Ammon's horn (tissue), 1 donor: ENCODE results near the gene ROBO2.

Experiments used
- DNase-seq: peaks from one replicate; pipeline ENCODE4 v3.0.0-alpha.2; 2016; ENCODE audit warnings: low spot score

The ROBO2 gene

DNA sequence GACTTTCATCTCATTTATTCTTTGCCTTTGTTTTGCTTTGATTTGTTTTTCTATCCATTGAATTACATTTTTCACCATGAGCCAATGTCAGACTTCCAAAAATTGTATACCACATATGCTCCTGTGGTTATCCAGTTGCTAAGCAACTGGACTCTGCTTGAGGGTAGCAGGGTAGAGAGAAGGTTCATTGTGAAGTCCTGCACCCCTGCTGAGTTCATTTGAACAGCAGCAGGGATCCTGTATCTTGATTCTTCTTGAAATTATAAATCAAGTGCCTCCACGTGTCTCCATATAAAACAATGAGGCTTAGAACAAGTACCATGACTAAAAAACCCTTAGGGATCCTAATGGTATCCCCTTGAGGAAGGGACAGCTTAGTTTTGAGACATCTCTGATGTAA, 449.3 kb downstream of the ROBO2 start:
- no peak for DNase-seq

DNA sequence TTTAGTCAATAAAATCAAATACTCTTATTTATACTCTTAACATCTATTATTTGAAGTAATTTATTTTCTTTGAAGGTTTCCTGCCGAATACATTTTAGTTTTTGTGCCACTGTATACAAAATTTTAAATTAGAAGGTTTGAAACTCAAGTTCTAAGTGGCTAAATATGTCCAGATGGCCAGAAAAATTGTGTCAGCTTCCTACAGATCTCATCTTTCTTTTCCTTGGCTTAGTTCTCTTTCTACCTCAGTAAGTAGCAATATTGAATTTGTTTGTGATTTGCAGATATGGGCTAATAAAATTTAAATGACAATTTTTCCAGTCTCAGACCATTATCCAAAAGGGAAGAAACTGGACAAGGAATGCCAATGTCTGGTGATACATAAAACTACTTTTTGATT, 452.1 kb downstream of the ROBO2 start:
- DNase-seq = no peak

DNA sequence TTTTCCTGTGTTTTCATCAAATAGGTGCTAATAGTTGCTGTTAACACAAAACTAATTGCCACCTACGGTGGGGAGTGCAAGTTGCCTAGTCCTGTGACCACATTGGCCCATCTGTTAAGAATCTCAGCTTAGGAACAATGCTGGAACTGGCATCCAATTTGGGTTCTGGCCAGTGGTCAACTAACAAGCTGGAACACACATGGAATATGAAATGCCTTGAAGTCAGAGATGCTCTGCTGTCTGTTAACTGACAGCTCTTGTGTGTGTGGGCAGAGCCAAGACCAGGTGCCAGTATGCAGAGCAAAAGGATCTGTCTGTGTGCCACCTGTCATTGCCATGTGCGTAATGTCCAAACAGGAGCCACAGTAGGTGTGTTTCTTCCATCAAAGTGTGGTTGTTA, 460.8 kb downstream of the ROBO2 start:
- no peak for DNase-seq

DNA sequence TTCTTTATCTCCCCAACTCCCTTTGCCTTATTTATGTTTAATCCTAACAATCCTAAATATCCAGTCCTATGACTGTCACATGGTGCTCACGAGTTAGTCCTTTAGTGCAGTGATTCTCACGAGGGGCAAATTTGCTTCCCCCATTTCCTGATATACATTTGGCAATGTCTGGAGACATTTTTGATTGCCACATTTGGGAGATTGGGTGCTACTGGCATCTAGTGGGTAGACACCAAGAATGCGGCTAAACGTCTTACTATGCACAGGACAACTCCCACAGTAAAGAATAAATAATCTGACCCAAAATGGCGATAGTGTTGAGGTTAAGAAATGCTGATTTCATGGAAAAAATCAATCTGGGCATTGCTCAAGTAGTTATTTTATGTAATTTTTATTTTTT, 466.5 kb downstream of the ROBO2 start:
- no peak for DNase-seq

DNA sequence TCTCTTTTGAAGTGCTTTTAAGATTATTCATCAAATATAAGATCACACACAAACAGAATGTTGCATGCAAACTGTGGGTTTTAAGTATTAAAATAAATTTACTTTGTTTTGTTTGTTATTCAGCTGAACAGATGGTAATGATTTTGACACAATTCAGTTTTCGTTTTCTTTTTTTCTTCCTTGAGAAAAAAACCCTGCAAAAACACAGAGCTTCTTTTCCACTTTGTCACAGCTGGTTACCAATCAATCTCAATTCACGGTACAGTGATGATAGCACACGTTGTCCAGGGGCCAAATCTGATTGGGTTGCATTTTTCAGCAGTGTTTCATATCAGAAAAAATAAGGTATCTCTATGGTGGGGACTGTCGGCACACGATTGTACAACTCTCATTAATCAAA, 473.6 kb downstream of the ROBO2 start:
- DNase-seq = no peak

DNA sequence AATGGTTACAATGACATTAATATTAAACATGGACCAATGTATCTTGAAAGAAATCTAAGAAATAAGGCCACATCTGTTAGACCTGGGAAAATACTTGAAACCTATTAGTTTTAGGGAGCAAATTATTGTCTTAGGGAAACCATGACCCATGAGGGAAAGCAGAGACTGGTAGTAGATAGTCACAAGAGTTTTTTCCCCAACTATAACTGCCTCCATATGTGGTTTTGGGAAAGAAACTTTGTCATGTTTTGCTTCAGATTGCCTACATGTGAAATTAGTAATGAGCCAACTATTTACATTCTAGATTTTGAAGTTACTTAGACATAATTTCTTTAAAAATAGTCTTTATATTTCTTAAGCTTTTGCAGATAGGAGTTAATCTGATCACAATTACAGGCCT, 474.9 kb downstream of the ROBO2 start:
- no peak for DNase-seq

DNA sequence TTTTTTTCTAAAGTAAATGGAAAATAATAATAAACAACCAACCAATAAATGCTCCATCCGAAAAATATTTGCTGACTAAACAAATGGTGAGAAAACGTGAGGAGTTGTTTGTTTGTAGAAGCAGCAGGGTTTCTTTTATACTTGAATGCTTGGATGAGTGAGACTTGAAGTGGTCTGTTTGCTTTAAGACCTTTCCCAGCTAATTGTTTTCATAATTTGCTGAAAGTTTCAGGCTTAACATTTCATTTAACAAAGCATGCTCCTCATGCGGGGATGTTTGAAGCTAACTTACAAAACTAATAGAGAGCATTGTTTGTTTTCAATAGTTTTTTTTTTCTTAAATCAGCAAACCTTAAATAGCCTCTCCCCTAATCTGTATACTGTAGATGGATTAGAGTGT, 484.6 kb downstream of the ROBO2 start:
- DNase-seq = no peak

DNA sequence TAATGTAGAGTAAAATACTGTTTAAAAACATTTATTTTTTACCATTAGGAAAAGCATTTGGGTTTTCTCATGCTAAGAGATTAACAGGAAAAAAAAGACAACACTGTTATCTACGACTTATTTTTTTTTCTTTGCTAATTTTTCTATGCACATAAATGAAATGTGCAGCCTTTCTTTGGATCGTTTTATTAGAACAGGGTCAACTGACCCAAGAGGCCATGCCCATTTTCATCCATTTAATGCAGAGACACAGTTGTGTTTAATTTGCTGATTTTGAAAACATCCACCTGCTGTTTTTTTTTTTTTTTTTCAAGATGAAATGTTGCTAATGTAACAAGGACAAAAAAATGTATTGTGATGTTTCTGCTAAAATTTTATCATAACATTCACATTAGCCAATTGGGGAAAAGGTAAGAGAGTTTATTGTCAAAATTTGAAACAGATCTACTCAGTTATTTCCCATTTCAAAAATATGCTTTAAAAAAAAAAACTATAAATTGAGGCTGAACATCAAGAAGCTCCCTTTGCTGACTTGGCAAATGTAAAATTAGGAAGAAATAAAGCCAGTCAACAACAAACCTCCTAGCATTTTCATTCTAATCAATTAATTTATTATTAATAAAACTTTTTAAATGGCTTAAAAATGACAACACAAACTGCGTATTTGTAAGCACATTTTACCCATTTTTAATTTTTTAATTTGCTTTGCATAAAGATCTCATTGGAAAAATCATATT, 485.2 kb downstream of the ROBO2 start:
- DNase-seq = no peak

DNA sequence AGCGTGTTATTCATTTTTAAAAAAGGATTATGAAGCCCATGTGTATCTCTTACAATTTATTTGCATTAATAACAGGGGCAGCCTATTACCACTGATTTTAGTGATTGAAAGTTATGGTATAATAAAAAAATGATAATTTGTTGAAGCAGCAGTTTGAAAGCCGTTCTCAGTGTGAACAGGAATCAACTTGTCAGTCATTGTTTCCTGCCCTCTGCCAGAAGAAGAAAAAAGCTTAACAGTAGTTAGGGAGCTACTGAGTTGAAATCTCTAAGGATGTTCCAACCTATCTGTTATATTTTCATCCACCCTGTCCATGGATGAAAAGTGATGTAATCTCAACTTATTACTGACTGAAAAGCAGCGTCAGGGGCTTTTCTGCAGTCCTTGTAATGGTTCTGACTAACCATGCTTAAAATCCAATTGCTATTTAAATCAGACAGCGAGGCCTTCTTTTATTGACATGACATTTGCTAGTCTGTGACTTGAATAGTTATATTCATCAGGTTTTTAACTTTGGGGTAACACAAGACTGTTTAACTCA, 486.7 kb downstream of the ROBO2 start:
- DNase-seq = no peak

DNA sequence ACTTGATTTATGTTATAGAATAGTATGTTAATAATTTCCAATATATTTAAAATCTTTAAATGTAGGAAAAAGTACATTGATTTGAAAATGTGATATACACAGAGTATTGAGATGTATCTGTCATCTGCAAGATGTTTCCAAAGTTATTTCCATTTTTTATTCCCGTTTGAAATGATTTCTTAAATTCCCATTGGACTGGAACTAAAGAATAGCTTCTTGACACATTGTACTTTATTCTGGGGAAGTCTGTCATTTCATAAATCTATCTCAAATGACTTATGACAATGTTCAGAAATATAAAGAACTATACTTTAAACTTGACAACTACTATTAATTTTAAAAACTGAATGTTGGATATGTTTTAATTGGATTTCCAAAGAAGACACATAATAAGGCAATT, 489.6 kb downstream of the ROBO2 start:
- DNase-seq = no peak

DNA sequence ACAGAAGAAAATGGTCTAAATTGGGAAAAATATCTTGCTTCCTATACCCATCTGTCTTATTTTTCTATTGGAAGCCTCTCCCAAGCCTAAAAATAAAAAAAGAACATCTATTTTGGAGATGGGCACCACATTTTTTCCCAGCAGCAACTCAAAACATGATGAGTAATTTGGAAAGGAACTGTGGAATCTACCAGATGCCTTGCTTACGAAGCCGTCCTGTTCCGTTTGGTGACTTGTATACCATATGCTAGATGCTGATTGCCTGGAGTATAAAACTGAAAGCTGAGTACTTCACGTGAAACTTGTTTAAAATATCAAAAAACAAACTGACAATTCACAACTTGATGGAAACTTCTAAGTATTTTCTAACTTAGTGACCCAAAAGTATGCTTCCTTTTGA, 491.0 kb downstream of the ROBO2 start:
- peak; percentile 67 for DNase-seq

DNA sequence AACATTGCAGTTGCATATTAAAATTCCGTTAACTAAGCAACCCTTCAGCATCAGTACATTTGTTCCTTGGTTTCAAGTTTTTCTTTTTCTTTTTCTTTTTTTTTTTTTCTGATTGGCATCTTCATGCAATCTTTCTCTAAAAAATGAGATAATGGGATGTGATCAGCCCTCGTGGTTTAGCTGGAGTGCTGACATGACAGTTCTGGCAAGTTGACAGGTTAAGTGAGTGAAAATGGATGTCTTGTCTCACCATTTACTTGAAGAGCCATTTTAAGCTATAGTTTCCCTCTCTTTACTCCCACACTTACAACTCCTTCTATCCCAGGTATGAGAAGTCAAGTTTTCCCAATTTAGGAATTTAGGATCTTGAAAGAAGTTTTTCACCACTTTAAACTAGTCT, 495.2 kb downstream of the ROBO2 start:
- DNase-seq = no peak

DNA sequence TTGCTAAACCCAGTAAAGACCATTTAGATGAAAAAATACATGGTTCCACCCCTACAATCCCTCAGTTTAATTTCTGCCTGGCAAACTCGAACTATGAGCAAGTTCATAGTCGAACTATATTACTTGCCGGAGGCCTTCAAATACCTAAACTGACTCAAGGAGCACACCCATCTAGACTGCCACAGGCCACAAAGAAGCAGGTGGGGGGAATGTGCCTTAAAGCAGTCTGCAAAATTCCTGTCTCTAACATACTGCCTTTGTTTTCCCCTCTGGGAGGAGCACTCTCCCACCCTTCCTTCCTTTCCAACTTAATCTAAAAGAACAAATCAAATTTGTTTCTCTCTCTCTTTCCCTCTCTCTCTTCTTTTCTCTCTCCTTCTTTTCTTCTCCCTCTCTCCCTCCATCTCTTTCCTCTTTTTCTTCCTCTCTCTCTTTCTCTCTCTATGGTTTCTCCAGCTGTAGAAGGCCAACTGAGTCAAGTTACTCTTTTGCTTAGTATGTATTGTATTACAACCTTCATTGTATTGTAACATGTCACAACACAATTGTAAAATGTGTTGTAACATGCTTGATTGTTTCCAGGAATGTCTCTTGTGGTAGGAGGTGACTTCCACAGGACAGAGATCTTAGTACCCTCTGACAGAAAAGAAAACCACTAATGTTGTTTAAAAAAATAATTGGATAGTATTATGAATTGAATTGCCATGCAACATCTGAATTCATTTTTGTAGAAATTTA, 496.3 kb downstream of the ROBO2 start:
- no peak for DNase-seq

DNA sequence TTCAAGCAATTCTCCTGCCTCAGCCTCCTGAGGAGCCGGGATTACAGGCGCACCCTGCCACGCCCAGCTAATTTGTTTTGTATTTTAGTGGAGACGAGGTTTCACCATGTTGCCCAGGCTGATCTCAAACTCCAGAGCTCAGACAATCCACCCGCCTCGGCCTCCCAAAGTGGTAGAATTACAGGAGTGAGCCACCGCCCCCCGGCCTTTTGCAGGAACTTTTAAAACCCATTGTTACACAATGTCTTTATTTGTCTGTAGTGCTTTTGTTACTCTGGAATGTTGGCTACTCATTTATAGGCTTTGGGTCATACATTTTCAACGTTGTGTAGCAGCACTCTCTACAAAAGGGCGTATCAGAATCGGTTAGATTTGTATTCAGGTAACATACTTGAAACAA, 499.1 kb downstream of the ROBO2 start:
- DNase-seq = no peak

DNA sequence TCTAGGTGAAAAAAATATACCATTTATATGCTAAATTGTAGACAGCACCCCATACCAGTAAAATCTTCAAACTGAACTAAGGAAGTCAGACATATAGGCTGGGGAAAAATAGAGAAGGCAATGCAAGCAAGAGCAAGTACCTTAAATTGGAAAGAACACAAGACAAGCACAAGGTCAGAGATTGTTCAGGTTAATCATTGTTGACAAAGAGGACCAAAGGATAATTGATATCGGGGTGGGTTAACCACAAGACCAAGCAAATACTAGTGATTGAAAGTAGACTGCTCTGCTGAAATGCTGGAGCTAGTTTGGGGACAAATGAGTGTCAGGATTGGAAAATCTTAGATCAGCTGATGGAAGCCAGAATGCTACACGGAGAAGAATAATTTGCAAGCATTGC, 499.8 kb downstream of the ROBO2 start:
- DNase-seq = no peak

DNA sequence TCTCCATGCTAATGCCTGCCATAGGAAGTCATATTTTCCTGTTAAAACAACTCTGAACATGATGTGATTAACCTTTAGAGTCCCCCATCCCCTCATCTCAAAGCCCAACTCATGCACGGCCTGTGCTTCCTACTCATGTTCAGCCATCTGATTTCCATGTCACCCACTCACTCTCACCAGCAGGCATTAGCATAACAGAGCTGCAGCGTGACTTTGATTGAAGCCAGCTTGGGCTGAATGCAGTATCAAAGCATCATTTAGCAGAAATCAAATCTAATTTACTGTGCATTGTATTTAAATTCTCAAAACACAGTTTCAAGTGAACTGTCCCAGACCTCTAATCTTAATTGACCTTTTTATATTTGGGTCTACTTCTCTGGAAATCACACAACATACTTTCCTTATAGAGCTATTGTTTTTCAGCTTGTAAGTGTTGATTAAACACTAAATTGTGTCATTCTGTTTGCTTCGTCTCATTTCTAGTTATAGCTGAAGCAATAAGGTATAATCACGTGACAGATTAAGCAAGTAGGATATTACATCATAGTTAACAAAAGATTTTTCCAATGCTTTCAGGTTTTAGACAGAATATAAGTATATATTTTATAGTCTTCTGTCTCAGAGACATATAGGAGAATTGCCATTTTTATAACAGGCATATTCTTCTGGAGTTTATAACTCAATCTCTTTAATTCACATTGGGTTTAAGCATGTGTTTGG, 501.5 kb downstream of the ROBO2 start:
- DNase-seq = peak; percentile 72

DNA sequence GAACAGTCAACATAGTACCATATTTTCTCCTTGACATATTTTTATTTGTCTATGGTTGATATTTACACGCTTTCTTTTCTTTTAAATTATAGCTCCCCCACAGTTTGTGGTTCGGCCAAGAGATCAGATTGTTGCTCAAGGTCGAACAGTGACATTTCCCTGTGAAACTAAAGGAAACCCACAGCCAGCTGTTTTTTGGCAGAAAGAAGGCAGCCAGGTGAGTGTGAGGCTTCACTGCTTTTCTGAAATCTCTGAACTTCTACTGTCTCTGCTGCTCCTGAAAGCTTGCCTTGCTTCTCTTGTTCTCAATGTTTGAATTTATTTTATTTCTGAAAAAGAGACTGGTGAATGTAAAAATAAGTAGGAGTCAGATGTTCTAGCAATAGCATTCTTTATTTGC, 506.3 kb downstream of the ROBO2 start:
- DNase-seq = no peak

DNA sequence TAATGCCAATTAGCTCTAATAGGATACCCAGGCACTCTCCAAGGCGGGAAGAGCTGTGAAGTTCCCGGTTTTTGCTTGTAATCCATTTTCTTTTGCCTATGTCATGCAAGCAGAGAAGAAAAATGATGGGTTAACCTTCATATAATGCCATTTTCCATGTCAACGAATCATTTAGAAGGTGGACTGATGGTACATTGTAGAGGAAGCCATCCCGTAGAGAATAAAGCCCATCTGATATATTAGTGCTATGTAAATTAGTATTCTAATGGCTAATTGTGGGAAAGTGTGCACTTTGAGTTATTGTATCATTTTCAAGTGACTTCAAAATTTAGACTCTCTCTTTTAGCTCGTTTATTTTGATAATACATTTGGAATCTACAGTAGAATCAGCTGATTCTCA, 509.1 kb downstream of the ROBO2 start:
- no peak for DNase-seq

DNA sequence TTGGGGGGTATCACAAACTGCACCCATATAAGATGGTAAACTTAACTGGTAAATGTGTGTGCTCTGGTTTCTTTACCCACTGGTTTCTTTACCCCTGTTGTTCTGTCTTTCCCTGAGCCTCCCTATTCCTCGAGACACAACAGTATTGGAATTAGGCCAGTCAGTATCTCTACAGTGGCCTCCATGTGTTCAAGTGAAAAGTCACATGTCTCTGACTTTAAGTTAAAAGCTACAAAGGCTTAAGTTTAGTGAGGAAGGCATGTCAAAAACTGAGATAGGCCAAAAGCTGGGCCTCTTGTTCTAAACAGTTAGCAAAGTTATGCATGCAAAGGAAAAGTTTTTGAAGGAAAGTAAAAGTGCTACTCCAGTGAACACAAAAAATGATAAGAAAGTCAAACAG, 513.3 kb downstream of the ROBO2 start:
- DNase-seq = no peak

DNA sequence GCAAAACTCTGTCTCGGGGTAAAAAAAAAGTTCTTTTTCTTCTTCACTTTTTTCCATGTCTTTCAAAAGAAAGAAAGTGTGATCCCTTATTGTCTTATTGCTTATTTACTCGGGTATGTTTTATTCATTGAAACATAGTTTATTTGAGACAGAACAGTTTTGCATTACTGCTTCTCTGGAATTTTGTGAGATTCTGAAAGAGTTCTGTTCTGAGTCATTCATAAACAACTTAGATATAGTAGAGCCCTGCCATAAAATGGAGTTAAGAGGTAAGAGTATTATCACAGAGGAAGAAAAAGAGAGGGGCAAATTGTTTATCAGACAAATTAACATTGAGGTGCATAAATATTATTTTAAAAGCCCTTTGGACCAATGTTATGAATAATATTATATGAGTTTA, 522.2 kb downstream of the ROBO2 start:
- DNase-seq = no peak

DNA sequence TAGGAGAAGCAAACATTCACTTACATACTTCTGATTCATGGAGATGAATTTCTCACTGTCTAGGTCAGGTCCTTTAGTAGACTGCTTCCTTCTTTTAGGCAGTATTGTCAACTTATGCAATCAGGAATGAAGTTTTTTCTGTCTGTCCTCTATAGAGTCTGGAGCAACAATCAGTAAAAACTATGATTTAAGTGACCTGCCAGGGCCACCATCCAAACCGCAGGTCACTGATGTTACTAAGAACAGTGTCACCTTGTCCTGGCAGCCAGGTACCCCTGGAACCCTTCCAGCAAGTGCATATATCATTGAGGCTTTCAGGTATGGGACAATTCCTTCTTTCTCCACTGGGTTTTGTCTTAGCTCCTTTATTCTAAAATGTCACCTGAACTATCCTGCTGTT, 523.1 kb downstream of the ROBO2 start:
- DNase-seq = no peak

DNA sequence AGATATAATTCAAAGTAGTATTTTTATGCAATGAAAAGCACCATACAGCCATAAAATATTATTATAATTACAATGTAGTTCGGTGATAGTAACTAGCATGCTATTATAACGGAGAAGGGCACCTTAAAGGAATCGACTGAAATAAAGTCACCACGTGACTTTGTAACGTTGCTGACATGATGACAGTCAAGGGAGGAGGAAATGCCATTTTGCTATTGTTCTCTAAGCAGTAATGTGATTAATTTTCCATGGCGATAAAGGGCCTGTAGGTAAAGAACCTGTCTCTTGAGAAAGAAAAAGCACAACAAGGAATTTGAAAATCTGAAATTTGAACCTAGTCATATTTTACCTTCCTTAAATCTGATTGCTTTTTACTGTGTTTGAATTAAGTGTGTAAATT, 526.2 kb downstream of the ROBO2 start:
- no peak for DNase-seq
